ENCODE data around the gene AMN. TPM values are rescaled to one million over a fixed set of nuclear protein-coding genes. Genes with fewer than 3 reads are reported as not detected.

AMN gene
- total and polyA plus RNA-seq, 8 donors, result 1.3 to 781 (median 13.8) TPM

- intact Hi-C loops (cut with DNase I; ENCODE audit: low total_unique reads), result no loop called here
- DNase-seq, result no peak
- H3K36me3 ChIP-seq, result peaks cover 6 to 66% (median 50%) of the 10 kb centered on the region in 4 donors
- no peak for TF ChIP-seq EP300 (IDR thresholded peaks at IDR 0.05)
- no peak for TF ChIP-seq CTCF (IDR thresholded peaks at IDR 0.05)
- no peak for TF ChIP-seq POLR2AphosphoS5 (IDR thresholded peaks at IDR 0.05)
- no peak for TF ChIP-seq POLR2A (IDR thresholded peaks at IDR 0.05)
- H3K4me1 ChIP-seq, result no peaks in the 10 kb centered on the region
- whole genome bisulfite sequencing, 5 donors, result 83 to 95% (median 94%) methylated on average over 5 of the region's 5 CpGs
- no peaks in the 10 kb centered on the region for H3K27me3 ChIP-seq
- no peak overlapping the region for H3K4me3 ChIP-seq
- H3K9me3 ChIP-seq, result no peaks in the 10 kb centered on the region
- H3K27ac ChIP-seq, result no peak overlapping the region
Measured at GRCh38 chr14:102883089-102883541, 39.3 kb upstream of the AMN start.

- no peaks in the 10 kb centered on the region for H3K27me3 ChIP-seq
- peaks cover 6 to 69% (median 51%) of the 10 kb centered on the region in 4 donors for H3K36me3 ChIP-seq
- WGBS, 5 donors, result 96 to 98% (median 96%) methylated on average over 14 of the region's 14 CpGs
- no peak for DNase-seq
- no peak overlapping the region for H3K4me3 ChIP-seq
- no peak overlapping the region for H3K27ac ChIP-seq
- H3K9me3 ChIP-seq, result no peaks in the 10 kb centered on the region
- intact Hi-C loops (cut with DNase I; ENCODE audit: low total_unique reads), result no loop called here
- TF ChIP-seq POLR2AphosphoS5 (IDR thresholded peaks at IDR 0.05) (no peak), CTCF (IDR thresholded peaks at IDR 0.05) (no peak), POLR2A (IDR thresholded peaks at IDR 0.05) (no peak), EP300 (IDR thresholded peaks at IDR 0.05) (no peak)
- H3K4me1 ChIP-seq, result no peaks in the 10 kb centered on the region
Measured at GRCh38 chr14:102883554-102883953, 38.9 kb upstream of the AMN start.

GRCh38 chr14:102885737-102886447 is 36.6 kb upstream of the AMN start:
- H3K4me3 ChIP-seq, result no peak overlapping the region
- intact Hi-C loops (cut with DNase I; ENCODE audit: low total_unique reads), result no loop called here
- peaks cover 6 to 79% (median 59%) of the 10 kb centered on the region in 4 donors for H3K36me3 ChIP-seq
- no peak overlapping the region for H3K27ac ChIP-seq
- H3K4me1 ChIP-seq, result no peaks in the 10 kb centered on the region
- WGBS, 5 donors, result 96 to 98% (median 97%) methylated on average over 17 to 22 of the region's 22 CpGs
- TF ChIP-seq CTCF (IDR thresholded peaks at IDR 0.05) (no peak), POLR2A (IDR thresholded peaks at IDR 0.05) (no peak), EP300 (IDR thresholded peaks at IDR 0.05) (no peak), POLR2AphosphoS5 (IDR thresholded peaks at IDR 0.05) (no peak)
- no peak for DNase-seq
- H3K9me3 ChIP-seq, result no peaks in the 10 kb centered on the region
- H3K27me3 ChIP-seq, result no peaks in the 10 kb centered on the region

GRCh38 chr14:102888748-102889147 is 33.7 kb upstream of the AMN start:
- Histone ChIP-seq H3K27me3 (no peaks in the 10 kb centered on the region), H3K4me1 (peaks cover 0 to 10% (median 4%) of the 10 kb centered on the region in 4 donors), H3K4me3 (no peak overlapping the region), H3K9me3 (no peaks in the 10 kb centered on the region), H3K36me3 (peaks cover 6 to 64% (median 61%) of the 10 kb centered on the region in 4 donors), H3K27ac (no peak overlapping the region)
- intact Hi-C loops (cut with DNase I; ENCODE audit: low total_unique reads), result no loop called here
- no peak for TF ChIP-seq POLR2AphosphoS5 (IDR thresholded peaks at IDR 0.05)
- no peak for TF ChIP-seq EP300 (IDR thresholded peaks at IDR 0.05)
- 42 to 70% (median 58%) methylated on average over 1 of the region's 1 CpG for WGBS, 5 donors
- no peak for DNase-seq

- Histone ChIP-seq H3K27me3 (no peaks in the 10 kb centered on the region), H3K9me3 (no peaks in the 10 kb centered on the region), H3K4me3 (no peak overlapping the region), H3K36me3 (peaks cover 6 to 67% (median 59%) of the 10 kb centered on the region in 4 donors), H3K27ac (no peak overlapping the region), H3K4me1 (peaks cover 0 to 17% (median 4%) of the 10 kb centered on the region in 4 donors)
- intact Hi-C loops (cut with DNase I; ENCODE audit: low total_unique reads), result no loop called here
- no peak for TF ChIP-seq EP300 (IDR thresholded peaks at IDR 0.05)
- no peak for TF ChIP-seq CTCF (IDR thresholded peaks at IDR 0.05)
- TF ChIP-seq POLR2A (IDR thresholded peaks at IDR 0.05), result no peak
- TF ChIP-seq POLR2AphosphoS5 (IDR thresholded peaks at IDR 0.05), result no peak
- DNase-seq, result no peak
- WGBS, 5 donors, result 88 to 98% (median 97%) methylated on average over 7 of the region's 7 CpGs
Measured at GRCh38 chr14:102889615-102890014, 32.8 kb upstream of the AMN start.
